Measurements from ENCODE around the gene PPP1R12B.
"Not testable (repeated sequence)": the region's sequence is repeated elsewhere in the genome, so short reads cannot be mapped to it uniquely, and the experiment has no call there.

Gene PPP1R12B

DNA sequence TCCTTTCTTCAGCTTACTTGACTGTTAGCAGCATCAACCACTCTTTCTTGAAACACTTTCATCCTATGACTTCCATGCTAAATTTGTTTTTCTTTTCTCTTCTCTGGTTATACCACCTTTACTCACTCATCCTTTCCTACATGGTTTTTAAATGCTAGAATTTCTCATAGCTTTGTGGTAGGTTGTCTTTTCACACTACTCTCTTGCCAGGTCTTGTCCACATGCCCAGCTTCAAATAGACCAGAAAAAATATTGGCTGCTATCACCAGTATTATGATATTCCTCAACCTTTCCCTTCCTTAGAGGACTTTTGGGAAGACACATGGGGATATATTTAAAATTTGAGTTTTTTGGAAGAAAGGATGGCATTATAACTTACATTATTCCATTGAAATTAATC, 48.8 kb downstream of the PPP1R12B start:
- no peak for TF ChIP-seq CTCF (IDR thresholded peaks at IDR 0.05; ENCODE audit: low read depth, low read length)
- H3K4me3 ChIP-seq (ENCODE audit: low read depth, low read length): no peak overlapping the region

GRCh38 chr1:202398439-202398838, 49.9 kb downstream of the PPP1R12B start:
- H3K4me3 ChIP-seq (ENCODE audit: low read depth, low read length): not testable (repeated sequence)

DNA sequence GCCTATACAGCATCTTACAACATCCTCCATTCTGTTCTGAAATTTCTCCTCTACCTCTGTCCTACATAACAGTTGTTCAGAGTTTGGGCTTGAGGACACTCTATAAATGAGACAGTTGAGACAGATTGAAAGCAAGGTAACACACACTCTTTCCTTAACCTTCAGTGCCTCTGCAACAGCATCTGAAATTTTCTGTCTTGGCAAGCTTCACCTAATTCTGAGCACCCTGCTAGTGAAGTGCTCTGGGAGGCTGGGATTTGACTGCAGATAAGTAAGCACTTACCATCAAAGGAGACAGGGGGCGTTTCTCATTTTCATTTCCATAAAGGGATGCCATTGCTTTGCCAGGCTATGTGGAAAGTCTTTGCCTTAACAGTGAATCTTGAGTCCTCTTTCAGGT, 53.3 kb downstream of the PPP1R12B start:
- H3K4me3 ChIP-seq (ENCODE audit: low read depth, low read length): not testable (repeated sequence)

DNA sequence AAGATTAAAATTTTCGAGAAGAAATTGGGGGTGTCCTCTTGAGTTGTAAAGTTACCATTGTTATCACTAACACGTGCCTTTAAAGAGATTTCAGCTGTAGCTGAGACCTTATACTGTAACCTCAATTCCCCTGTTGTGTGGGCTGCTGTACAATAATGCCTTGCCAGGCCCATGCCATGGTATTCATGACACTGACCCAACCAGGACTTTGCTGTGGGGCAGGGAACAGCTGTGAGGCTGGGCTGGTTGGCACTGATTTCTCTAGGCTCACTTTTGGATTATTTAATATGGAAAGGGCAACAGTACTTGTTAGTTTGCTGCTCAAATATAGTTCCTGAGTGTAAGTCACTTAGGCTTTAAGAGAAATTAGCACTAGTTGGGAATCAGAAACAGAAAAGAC, 54.9 kb downstream of the PPP1R12B start:
- H3K4me3 ChIP-seq (ENCODE audit: low read depth, low read length): not testable (repeated sequence)

DNA sequence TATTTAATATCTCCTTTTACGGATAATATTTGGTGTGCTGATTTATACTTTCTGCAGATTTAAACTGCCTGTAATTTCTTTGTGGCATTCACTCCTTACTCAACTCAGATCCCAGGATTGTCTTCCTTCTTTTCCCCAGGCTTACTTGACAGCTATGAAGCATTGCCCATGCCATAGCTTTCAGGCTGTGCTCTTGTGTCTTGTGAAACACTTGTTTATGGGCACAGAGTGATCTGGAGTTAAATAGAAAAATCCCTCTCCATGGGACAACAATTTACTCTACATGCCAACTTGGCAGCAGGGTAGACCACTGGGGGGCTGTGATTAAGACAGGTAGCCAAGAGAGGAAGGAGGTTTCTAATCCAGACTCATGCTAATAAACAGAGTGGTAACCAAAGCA, 57.4 kb downstream of the PPP1R12B start:
- TF ChIP-seq CTCF (IDR thresholded peaks at IDR 0.05; ENCODE audit: low read depth, low read length): no peak
- H3K4me3 ChIP-seq (ENCODE audit: low read depth, low read length): no peak overlapping the region

GRCh38 chr1:202406896-202407295, 58.4 kb downstream of the PPP1R12B start:
- H3K4me3 ChIP-seq (ENCODE audit: low read depth, low read length): not testable (repeated sequence)

- H3K4me3 ChIP-seq (ENCODE audit: low read depth, low read length): not testable (repeated sequence)
Measured at GRCh38 chr1:202407378-202407777, 58.9 kb downstream of the PPP1R12B start.

GRCh38 chr1:202410251-202410650, 61.8 kb downstream of the PPP1R12B start:
- H3K4me3 ChIP-seq (ENCODE audit: low read depth, low read length): not testable (repeated sequence)

DNA sequence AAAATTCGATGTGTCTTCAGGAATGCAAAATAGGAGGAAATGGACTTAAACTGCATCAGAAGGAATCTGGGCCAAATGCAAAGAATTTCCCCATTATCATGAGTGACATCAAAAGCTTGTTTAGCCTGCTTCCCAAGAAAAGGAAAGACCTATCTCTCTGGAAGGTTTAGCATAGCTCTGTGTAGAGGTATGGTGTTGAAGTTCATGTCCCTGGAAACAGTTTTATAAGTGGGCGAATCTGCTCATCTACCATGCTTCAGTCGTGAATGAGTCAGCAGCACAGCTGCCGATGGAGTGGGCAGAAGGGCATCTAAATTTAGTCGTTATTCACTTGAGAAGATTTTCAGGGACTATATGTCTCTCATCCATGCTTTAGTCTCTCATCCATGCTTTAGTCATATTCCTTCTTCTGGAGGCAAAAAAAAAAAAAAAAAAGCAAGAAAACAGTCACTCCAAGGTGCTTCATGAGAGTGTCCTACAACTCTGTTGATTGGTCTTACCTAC, 62.4 kb downstream of the PPP1R12B start:
- H3K4me3 ChIP-seq (ENCODE audit: low read depth, low read length): not testable (repeated sequence)

- H3K4me3 ChIP-seq (ENCODE audit: low read depth, low read length): no peak overlapping the region
- TF ChIP-seq CTCF (IDR thresholded peaks at IDR 0.05; ENCODE audit: low read depth, low read length): no peak
Measured at GRCh38 chr1:202411422-202411821, 62.9 kb downstream of the PPP1R12B start.

DNA sequence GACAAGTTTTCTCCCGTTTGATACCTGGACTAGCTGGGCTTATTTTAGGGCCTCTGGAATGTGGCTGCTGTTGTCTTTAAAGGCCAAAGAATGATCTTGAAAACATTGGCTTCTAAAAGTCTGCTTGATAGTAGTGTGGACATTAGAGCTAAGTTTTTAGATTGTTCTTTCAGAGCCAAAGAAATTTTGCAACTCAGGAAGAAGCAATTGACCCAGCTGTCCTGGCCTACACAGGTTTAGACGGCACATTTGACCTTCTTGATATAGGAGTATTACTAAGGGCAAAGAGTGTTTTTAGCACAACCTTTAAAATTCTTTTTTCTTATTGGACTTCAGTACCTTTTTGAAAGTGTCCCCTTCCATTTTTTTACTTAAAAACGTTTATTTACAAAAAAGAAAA, 63.9 kb downstream of the PPP1R12B start:
- not testable (repeated sequence) for H3K4me3 ChIP-seq (ENCODE audit: low read depth, low read length)

GRCh38 chr1:202416641-202417040, 68.1 kb downstream of the PPP1R12B start:
- no peak for TF ChIP-seq CTCF (IDR thresholded peaks at IDR 0.05; ENCODE audit: low read depth, low read length)
- H3K4me3 ChIP-seq (ENCODE audit: low read depth, low read length): no peak overlapping the region

- H3K4me3 ChIP-seq (ENCODE audit: low read depth, low read length): not testable (repeated sequence)
Measured at GRCh38 chr1:202417141-202417540, 68.6 kb downstream of the PPP1R12B start.

- H3K4me3 ChIP-seq (ENCODE audit: low read depth, low read length): not testable (repeated sequence)
Measured at GRCh38 chr1:202417762-202418201, 69.3 kb downstream of the PPP1R12B start.

DNA sequence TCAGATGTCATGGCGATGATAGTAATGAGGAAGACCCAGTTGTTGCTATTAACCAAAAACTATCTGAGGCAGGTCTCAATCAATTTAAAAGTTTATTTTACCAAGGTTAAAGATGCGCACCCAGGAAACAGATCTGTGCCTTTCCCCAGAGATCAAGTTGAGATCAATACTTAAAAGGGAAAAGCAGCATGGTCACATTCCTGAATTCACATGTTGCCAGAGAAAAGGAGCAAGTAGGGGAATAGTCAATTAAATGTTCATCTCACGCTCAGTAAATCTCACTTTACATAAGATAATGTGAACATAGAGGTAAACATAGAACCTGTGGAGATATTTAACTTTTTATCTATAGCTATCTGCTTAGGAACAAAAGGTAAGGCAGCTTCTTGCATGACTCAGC, 71.2 kb downstream of the PPP1R12B start:
- H3K4me3 ChIP-seq (ENCODE audit: low read depth, low read length): not testable (repeated sequence)

DNA sequence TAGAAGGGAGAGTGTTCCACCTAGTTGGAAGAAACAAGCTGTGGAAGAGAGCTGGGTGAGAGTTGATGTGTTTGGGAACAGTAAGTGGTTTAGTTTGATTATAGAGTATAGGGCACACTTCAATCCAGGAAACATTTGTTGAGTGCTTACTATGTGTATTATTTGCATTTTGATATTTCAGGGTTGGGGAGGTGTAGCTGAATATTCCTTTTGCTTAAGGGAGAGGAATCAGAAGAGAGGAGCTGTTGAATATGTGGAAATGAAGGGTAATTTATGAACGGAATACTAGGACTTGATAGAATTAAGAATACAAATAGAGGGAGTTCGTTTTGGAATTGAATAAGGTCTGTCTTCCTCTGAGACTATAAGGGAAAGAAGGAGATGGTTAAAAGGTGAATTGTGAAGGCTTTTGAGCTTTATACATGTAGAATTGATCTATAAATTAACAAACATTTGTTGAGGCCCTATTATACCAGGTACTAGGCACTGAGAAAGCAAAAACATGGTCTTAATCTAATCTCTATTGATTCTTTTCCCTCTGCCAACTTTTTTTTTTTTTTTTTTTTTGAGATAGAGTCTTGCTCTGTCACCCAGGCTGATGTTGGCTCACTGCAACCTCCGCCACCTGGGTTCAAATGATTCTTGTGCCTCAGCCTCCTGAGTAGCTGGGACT, 72.1 kb downstream of the PPP1R12B start:
- H3K4me3 ChIP-seq (ENCODE audit: low read depth, low read length): not testable (repeated sequence)
